MCF 10A (cell line): ENCODE results near the gene ULK4. TPM values are rescaled to one million over a fixed set of nuclear protein-coding genes. Genes with fewer than 3 reads are reported as not detected.

Experiments
- BruUV-seq: library from RNA; stranded (reverse); fragments of 400-500 nt; replicated peaks from 2 replicates; lab custom pipeline; 2021; lab: Mats Ljungman, UMichigan
- CTCF ChIA-PET: fragments of 300-600 bp; sonication (Branson Sonifier 250); formaldehyde crosslinking; extraction: SDS; loops from one replicate; lab custom pipeline; 2021; ENCODE audit warnings: antibody characterized with exemption, inconsistent platforms; lab: Yijun Ruan, JAX
- POLR2A ChIA-PET: fragments of 300-600, 350-650 bp; sonication (Branson Sonifier 250); formaldehyde crosslinking; extraction: SDS; loops from one replicate; lab custom pipeline; 2020; ENCODE audit warnings: antibody characterized with exemption, inconsistent platforms; lab: Yijun Ruan, JAX
- DNase-seq: peaks from one replicate; pipeline ENCODE4 v3.0.0-alpha.2; 2018; ENCODE audit not compliant: unreplicated experiment
- H3K27ac Mint-ChIP-seq: one replicate; pipeline ENCODE4 v1.8.0; 2022; ENCODE audit warnings: mild to moderate bottlenecking, low read depth, mixed read lengths; ENCODE audit not compliant: unreplicated experiment
- H3K27me3 Mint-ChIP-seq: one replicate; pipeline ENCODE4 v1.8.0; 2022; ENCODE audit warnings: mixed read lengths; ENCODE audit not compliant: insufficient read depth, unreplicated experiment
- H3K36me3 Mint-ChIP-seq: one replicate; pipeline ENCODE4 v1.8.0; 2022; ENCODE audit warnings: mild to moderate bottlenecking, moderate library complexity, mixed read lengths; ENCODE audit not compliant: insufficient read depth, unreplicated experiment
- H3K4me1 Mint-ChIP-seq: one replicate; pipeline ENCODE4 v1.8.0; 2022; ENCODE audit warnings: mixed read lengths; ENCODE audit not compliant: insufficient read depth, unreplicated experiment
- H3K4me3 Mint-ChIP-seq: one replicate; pipeline ENCODE4 v1.8.0; 2022; ENCODE audit warnings: mild to moderate bottlenecking, moderate library complexity, mixed read lengths; ENCODE audit not compliant: unreplicated experiment
- H3K9me3 Mint-ChIP-seq: one replicate; pipeline ENCODE4 v1.8.0; 2022; ENCODE audit warnings: mixed read lengths; ENCODE audit not compliant: unreplicated experiment
- intact Hi-C: fragments of 100-400 bp; cut with micrococcal nuclease; formaldehyde crosslinking; loops from 2 replicates; pipeline ENCODE4 v1.14.1; 2022
- total RNA-seq: library from RNA; stranded (reverse); gene quantifications from 2 replicates; pipeline ENCODE4 v1.2.3, GENCODE V29; 2022
- TF ChIP-seq, protein P1 (sequence below): fragments of 200-600 bp; IDR thresholded peaks from one replicate; pipeline ENCODE4 v1.8.0; 2022; ENCODE audit warnings: antibody characterized with exemption, mild to moderate bottlenecking; ENCODE audit not compliant: unreplicated experiment

ULK4 gene
- total RNA-seq, 1 experiment from 2014 or later = 7.8 TPM

DNA sequence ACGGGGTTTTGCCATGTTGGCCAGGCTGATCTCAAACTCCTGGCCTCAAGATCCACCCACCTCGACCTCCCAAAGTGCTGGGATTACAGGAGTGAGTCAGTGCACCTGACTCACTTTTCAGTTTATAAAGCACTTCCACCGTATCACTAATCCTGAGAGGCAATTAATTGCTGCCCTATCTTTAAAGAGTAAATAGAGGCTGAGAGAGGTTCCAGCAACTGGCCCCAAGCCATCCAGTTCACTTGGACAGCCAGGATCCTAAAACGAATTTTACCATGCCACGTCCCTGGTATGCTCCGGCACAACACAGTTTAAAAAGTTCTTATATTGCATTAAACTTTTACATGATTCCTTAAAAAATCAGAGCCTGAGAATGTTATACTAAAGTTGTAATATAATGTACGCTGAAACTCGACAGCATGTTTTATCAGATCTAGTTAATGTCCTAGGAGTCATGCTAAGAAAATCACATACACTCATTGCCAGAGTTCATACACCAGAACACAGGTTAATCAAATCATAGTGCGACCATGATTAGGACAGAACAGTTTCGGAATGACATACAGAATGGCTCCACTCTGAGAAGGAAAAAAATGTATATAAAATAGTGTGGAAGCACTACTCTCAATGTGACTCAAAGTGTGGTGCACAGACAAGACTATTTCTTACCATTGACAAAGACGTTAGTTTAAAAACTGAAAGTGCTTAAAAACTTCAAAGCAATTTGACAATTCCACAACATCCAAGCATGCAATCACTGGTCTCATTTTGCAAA lies 125.4 kb downstream of the ULK4 start:
- H3K4me1 Mint-ChIP-seq = no peaks in the 10 kb centered on the region
- no TSS peak for BruUV-seq
- no peak for DNase-seq
- H3K27me3 Mint-ChIP-seq = no peaks in the 10 kb centered on the region
- TF ChIP-seq, protein P1, sequence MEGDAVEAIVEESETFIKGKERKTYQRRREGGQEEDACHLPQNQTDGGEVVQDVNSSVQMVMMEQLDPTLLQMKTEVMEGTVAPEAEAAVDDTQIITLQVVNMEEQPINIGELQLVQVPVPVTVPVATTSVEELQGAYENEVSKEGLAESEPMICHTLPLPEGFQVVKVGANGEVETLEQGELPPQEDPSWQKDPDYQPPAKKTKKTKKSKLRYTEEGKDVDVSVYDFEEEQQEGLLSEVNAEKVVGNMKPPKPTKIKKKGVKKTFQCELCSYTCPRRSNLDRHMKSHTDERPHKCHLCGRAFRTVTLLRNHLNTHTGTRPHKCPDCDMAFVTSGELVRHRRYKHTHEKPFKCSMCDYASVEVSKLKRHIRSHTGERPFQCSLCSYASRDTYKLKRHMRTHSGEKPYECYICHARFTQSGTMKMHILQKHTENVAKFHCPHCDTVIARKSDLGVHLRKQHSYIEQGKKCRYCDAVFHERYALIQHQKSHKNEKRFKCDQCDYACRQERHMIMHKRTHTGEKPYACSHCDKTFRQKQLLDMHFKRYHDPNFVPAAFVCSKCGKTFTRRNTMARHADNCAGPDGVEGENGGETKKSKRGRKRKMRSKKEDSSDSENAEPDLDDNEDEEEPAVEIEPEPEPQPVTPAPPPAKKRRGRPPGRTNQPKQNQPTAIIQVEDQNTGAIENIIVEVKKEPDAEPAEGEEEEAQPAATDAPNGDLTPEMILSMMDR = no peak
- no peak overlapping the region for H3K27ac Mint-ChIP-seq
- no peaks in the 10 kb centered on the region for H3K36me3 Mint-ChIP-seq
- H3K9me3 Mint-ChIP-seq = no peaks in the 10 kb centered on the region
- POLR2A ChIA-PET = no interaction called here
- CTCF ChIA-PET = interaction anchor here (0.6 kb wide), 1 partner anchor 462 kb away, joined by 3 read pairs; no protein-coding TSS in a partner anchor
- intact Hi-C loops = no loop called here
- H3K4me3 Mint-ChIP-seq = no peak overlapping the region

DNA sequence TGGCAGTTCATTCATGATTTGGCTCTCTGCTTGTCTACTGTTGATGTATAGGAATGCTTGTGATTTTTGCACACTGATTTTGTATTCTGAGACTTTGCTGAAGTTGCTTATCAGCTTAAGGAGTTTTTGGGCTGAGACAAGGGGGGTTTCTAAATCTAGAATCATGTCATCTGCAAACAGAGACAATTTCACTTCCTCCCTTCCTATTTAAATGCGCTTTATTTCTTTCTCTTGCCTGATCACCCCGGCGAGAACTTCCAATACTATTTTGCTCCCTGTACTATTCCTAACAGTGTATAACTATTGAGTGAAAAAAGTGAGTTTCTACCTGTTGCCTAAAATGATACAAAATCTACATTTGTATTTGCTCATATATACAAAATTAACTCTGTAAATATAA lies 128.3 kb downstream of the ULK4 start:
- CTCF ChIA-PET = no interaction called here
- no peak overlapping the region for H3K4me3 Mint-ChIP-seq
- no peak overlapping the region for H3K27ac Mint-ChIP-seq
- no peaks in the 10 kb centered on the region for H3K9me3 Mint-ChIP-seq
- POLR2A ChIA-PET = no interaction called here
- H3K27me3 Mint-ChIP-seq = no peaks in the 10 kb centered on the region
- BruUV-seq = no TSS peak
- intact Hi-C loops = no loop called here
- no peaks in the 10 kb centered on the region for H3K36me3 Mint-ChIP-seq
- no peak for DNase-seq
- TF ChIP-seq, protein P1 = no peak
- H3K4me1 Mint-ChIP-seq = no peaks in the 10 kb centered on the region

DNA sequence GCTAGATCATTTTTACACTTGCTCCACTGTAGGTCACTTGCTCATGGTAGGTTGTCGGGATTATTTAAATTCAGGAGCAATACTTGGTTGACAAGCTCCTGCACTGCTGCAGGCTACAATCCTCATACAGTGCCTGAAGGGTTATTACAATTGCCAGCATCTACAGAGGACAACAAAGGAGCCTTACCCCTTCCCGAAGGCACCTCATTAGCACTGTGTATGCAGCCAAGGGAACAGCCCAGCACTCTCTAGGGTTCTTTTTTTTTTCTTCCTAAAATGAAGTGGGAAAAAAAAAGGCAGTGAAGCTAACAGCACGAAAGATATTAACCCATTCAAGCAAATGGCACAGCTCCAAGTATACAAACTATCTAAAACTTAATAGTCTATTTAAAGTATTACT lies 142.7 kb downstream of the ULK4 start:
- BruUV-seq = no TSS peak
- intact Hi-C loops = no loop called here
- POLR2A ChIA-PET = no interaction called here
- Mint-ChIP-seq H3K27ac (no peak overlapping the region), H3K4me3 (no peak overlapping the region), H3K27me3 (no peaks in the 10 kb centered on the region), H3K4me1 (no peaks in the 10 kb centered on the region), H3K9me3 (no peaks in the 10 kb centered on the region), H3K36me3 (no peaks in the 10 kb centered on the region)
- TF ChIP-seq, protein P1 = no peak
- DNase-seq = no peak
- CTCF ChIA-PET = interaction anchor here (0.7 kb wide), 1 partner anchor 20 kb away, joined by 3 read pairs; no protein-coding TSS in a partner anchor

DNA sequence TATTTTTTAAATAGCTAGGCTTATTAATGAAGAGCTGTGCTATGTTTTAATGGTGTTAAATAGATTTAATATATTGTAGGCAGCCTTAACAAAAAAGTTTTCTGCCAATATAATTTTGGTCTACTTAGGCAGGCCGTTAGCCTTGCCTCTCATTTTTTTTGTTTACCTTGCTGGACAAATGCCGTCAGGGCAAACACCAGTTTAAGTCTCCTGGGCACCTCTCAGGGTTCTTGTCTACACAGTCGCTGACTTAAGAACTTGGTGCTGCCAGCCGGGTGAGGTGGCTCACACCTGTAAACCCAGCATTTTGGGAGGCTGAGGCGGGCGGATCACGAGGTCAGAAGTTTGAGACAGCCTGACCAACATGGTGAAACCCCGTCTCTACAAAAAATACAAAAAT lies 153.3 kb downstream of the ULK4 start:
- no peak for DNase-seq
- intact Hi-C loops = no loop called here
- no peaks in the 10 kb centered on the region for H3K27me3 Mint-ChIP-seq
- no peak overlapping the region for H3K4me3 Mint-ChIP-seq
- peaks cover 6% of the 10 kb centered on the region for H3K4me1 Mint-ChIP-seq
- H3K36me3 Mint-ChIP-seq = no peaks in the 10 kb centered on the region
- BruUV-seq = no TSS peak
- no peak overlapping the region for H3K27ac Mint-ChIP-seq
- H3K9me3 Mint-ChIP-seq = no peaks in the 10 kb centered on the region
- CTCF ChIA-PET = interaction anchor here (0.6 kb wide), 2 partner anchors 9 to 1230 kb away, joined by 3 to 5 read pairs; no protein-coding TSS in a partner anchor
- TF ChIP-seq, protein P1 = no peak
- POLR2A ChIA-PET = no interaction called here
